GM18498 (cell line): ENCODE results near the gene PSMG1.

Experiments used
- ATAC-seq: cut with Tn5 transposase; IDR thresholded peaks from one replicate; pipeline ENCODE4 v1.9.1; 2021; ENCODE audit warnings: mild to moderate bottlenecking, moderate library complexity; ENCODE audit not compliant: unreplicated experiment

PSMG1 gene

DNA sequence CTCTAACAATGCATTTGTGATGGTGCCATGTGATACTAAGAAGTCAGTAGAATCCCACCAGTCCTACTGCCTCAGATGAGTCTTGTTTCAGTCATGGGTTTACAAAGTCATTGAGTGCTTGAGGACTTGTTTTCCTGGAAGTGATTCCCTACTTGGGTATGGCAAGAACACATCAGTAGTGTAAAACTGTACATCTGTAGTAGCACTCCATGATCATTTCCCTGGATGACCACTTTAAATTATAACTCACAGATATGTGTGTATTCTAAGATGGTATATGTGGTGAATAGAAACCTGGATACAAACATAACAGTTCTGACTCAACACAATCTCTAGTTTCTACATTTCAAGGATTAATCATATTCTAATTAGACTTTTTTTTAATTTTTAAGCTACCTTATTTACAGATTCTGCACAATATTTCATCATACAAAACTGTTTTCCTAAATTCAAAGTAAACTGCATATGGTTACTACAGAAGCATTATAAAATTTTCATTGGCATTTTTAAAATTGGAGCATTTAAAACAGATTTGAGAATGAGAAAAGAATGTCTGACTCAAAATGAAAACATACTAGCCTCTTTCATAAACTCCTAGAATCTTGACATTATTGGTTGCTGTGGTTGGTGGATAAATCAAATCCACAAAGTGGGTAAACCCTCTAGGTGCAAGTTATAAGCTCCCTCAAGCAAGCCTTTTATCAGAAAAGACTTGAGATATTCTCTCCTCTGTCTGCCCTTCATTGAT lies 6.8 kb upstream of the PSMG1 start:
- no peak for ATAC-seq

DNA sequence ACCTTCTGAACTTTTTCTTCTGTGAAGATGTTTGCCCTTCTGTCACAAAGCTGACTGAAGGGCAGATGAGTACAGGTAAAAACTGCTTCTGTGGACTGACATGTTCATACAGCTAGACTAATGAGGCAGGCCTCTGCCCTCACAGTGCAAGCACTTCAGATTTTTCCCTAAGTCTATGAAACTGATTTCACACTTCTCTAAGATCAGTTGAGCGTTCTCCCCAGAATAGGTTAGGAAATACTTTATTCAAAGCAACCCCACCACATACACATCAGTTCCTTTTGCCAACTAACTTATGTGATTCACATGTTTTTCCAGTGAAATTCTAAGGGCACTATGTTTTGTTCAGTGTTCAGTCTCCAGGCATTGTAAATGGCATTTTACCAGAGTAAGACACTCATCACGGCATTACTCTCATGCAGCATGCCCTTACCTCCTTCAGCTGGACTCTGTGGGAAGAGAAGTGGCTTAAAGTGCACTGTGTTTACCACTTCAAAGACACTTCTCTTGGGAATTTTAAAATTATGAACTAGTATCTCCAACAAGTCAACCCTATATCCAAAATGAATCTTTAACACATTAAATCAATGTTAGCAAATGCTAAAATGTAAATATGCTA lies 5.4 kb upstream of the PSMG1 start:
- ATAC-seq, result no peak

DNA sequence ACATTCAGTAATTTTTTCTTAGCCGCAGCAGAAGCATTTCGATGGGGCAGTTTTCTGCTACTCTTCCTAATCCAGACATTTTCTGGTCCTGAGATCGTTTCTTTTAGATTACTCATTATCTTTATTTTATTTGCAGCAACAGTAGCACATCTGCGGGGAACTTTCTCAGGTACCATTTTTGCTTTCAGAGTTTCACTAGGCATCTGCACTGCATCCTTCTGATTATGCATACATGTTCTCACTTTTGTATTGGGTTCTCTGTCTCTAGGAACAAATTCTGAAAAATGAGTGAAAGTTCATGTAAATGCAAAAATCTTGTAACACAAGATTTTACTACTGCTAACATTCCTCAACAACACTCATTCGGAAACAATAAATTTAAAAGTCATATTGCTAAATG lies 3.9 kb upstream of the PSMG1 start:
- ATAC-seq, result no peak

DNA sequence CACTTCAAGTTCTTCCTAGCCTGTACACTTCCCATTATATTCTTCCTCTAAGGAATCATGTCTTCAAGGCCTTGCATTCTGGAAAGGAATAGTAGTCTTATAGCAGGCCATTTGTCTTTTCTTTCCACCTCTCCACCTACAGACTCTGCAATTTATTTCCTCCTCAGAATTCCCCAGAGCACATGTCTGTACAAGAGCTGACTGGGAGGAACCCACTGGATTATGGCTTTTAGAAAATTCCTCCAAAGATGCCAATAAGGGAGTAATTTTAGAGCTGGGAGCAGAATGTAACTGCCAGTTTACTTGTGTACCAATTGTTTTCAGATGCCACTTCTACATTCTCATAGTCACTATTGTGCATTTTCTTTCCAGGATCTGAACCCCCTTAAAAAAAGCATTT lies 3.4 kb upstream of the PSMG1 start:
- no peak for ATAC-seq

DNA sequence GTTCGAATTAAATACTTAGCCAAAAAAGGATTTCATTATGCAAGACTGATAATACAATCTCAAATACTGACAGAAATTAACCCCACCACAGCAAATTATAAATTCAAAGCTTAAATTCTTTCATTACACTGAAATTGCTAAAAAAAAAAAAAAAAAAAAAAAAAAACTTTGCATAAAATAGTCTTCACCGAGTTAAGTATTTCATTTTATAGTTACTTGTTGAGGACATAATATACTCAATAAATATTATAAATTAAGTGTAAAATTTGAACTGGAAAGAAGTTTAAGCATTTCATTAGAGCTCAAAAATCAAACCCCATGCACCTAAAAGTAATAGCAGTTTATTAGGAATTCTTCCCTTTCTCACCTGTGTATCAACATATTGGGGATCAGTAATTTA lies 1.9 kb upstream of the PSMG1 start:
- ATAC-seq, result no peak

DNA sequence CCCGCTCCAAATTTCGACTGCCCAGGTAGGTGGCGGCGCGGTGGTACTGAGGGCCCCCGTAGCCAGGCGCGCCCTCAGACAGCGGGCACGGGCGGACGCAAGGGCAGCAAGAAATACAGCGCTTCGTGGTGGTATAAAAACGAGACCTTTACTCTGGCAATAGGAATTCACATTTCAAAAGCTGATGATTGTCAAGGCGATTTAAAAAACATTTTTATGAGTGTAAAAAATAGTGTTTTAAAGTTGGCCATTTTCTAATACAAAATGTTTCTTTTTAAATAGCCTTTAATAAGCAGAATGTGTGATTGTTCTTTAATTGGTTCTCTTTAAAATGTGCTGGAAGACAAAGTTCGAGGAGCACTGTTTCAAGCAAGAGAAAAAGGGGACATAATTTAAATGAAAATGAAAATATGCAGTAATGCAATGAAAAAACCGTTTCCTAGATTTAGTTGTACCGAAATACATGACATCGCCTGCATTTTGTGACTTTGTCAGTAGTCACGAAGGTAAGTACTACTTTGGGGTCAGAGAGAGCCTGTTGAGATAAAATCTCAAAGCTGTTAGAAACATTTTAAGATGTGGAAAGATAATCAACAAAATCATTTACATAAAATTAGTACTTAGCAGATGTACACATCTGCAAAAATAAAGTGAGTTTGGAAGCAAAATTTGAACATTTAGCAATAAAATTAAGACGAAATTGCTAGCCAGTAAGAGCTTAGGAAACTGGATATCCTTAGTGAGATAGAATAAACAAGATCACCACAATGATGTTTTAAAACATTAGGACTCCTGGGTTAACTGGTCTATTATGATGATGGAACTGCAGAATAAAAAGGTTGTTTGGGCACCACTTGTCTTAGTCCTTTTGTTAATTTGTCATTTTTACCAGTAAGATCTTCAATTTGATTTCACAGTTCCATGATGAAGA lies 1.1 kb upstream of the PSMG1 start:
- no peak for ATAC-seq

DNA sequence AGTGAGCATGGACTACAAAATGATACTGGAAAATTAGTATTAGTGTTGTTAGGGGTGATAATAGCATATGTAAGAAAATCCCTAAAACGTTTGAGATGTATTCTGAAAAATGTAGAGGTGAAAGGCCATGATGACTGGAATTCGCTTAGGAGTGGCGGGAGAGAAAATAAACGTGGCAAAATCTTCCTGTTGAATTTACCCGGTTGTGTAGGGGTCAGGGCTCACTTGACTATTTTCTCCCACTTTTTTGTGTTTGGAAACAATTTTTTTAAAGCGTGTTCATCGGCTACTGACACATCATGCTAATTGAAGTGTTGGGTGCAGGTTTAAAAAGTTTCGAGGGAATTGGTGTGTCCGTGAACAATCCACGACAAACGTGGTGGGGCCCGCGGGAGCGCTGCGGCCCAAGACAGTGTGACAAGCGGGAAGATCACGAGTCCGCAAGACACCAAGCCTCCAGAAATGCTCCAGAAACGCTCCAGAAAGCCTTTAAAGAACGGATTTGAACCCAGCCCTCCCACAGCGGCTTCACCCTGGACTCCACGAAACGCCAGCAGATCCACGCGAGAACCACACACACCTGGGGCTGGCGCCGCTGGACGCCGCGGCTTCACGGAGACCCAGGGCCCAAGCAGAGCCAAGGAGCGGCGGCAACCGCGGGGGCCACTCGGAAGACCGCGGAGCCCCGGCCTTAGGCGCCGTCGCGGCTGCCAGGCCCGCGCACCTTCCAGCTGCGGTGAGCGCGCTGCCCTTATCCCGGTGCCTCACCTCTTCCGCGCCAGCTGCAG lies 573 bp downstream of the PSMG1 start:
- no peak for ATAC-seq

DNA sequence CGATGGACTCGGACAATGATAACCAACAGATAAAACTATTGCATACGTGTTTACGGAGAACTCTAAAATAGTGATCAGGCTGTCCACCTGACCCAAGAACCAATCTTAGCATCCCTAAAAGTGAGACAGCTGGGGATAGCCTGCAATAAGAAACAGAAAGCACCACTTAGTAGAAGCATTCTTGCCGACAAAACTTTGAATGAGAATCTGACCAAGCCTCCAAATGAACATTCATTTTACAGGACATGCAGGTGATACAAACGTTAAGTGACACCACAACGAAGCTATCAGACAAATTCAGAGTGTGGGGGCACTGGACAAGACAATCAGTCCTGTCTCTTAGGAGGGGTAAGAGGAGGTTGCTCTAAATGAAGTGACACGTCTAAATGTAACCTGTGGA lies 1.2 kb downstream of the PSMG1 start:
- no peak for ATAC-seq

DNA sequence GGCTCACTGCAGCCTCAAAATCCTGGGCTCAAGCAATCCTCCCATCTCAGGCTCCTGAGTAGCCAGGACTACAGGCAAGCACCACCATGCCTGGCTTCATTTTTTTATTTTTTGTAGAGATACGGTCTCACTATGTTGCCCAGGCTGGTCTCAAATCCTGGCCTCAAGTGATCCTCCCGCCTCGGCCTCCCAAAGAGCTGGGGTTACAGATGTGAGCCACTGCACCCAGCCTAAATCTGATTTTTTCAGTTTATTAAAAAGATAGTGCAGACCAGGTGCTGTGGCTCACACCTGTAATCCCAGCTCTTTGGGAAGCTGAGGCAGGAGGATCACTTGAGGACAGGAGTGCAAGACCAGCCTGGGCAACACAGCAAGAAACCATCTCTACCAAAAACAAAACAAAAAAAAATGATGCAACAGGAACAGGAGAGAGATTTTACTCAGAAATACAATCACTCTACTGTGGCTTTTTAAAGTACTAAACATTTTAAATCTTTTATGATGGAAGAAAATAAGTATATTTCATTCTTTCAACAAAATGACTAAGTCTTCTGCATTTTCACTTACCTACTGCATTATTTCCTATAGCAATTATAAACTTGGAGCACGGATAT lies 1.9 kb downstream of the PSMG1 start:
- no peak for ATAC-seq

DNA sequence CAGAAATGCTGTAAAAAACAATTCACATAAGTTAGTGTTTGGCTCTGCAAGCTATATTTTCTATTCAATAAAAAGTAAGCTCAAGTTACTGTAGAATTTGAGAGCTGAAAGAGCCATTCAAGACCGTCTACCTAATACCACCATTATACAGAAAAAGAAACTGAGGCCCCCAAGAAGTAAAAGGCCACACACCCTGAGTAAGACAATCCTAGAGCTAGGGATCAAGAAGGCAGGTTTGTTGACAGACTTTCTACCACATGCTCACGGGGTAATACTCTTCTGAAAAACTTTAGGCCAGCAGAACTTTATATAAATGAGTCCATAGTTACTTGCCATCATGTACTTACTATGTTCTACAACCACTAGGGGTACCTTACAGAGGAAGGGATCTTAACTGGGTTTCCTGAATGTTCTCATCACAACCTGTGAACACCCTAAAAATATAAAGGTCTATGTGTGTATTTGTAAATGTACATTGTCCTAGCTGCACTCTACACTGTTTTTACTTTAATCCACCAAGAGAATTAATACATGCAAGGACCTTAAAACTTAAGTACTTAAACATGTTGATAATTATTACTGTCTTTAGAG lies 2.7 kb downstream of the PSMG1 start:
- ATAC-seq, result no peak

DNA sequence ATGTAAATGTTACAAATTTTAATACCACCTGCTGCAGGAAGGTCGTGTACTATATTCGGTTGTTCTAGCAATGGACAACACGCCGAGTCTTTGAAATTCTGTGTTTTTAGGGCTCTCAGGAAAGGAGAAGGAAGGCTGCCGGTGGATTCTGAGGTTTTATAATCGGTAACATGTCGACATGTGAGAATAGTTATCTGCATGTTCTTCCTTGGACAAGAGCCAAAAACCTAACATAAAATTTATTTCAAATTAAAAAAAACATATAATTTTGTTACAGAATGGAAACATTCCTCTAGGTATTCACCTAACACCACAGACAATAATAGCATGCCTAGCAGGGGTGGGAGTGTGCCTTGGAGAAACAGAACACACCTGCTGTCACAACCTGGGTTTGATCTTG lies 4.8 kb downstream of the PSMG1 start:
- no peak for ATAC-seq

DNA sequence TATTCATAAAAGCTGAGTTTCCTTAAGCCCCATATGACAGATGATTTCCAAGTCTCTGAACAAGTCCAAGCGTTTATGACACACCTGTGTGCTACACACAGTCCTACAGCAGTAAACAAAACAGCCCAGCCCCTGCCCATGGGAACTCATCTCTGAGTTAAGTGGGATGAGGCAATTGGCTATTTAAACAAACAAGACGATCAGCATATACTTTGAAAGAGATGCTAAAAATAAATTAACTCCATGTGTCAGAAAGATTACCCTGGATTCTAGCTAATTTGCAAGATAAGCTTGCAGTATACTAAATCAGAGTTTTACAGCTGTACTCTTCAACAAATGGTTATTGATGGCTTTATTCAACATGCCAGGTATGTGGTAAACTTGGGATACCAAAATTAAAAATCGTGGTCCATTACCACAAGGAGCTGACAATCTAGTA lies 7.0 kb downstream of the PSMG1 start:
- ATAC-seq, result no peak

DNA sequence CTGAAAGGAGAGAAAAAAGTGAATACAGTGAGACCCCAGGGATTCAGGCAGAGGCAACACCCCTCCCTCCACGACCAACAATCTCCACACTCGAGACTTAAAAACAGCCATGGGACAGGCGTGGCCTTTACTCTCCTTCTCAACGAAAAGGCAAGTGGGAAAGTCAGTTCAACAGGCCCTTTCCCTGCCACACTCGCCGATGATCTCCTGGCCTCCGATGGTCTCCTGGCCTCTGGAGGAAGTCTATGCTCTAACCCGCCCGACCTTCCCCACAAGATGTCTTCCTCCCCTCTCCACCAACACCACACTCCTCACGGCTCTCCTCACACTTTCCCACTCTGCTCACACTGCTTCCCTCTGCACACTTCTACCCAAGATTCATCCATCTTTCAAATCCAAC lies 7.6 kb downstream of the PSMG1 start:
- no peak for ATAC-seq

DNA sequence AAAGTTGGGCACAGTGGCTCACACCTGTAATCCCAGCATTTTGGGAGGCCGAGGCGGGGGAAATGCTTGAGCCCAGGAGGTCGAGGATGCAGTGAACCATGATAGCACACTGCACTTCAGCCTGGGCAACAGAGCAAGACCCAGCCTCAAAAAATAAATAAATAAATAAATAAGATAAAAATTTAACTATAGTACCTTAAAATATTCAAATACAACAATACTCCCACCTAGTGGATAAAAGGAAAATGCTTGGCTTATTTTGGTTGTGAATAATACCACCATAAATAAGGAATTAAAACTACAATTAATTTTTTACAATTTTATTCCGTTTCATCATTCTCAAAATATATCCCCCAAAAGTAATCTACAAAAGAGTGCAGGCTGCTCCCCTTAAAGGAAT lies 8.1 kb downstream of the PSMG1 start:
- no peak for ATAC-seq

DNA sequence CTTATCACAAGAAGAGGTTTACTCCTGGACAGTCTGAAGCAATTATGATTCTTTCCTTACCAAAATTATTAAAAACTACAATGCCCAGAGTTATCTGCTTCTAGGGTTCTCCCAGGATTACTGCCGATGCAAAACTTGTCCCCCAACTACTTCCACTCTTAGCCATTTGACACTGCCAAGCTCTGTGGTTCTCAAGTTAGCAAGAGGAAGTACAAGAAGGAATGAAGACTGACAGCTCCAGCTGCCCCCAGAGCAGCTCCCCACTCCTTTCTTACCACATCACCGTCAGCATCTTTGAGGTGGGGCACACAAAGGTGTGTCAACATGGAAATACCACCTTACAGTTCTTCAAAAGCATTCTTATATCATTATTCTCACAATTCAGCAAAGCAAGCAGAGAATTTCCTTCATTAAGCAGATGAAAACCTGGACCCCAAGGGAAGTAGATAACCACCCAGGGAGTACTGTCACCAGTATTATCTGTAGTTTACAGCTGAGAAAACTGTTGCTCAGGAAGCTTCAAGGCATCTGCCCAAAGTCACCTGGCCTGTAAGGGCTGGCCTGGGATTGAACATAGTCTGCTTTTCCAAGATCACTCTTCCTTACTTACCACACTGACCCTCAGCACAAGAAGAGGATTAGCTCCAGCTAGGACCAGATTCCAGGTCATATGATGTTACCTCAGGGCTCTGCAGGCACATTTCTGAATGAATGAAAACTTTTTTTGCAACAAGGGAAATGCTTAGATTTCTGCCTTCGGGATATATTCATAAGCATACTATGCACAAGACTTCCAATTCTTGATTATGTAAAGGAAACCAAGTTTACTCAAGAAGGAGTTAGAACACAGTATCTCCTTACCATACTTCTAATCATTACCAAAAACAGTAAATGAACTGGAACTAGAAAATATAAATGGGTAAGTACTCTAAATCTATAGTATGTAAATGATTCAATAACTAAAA lies 9.3 kb downstream of the PSMG1 start:
- no peak for ATAC-seq

DNA sequence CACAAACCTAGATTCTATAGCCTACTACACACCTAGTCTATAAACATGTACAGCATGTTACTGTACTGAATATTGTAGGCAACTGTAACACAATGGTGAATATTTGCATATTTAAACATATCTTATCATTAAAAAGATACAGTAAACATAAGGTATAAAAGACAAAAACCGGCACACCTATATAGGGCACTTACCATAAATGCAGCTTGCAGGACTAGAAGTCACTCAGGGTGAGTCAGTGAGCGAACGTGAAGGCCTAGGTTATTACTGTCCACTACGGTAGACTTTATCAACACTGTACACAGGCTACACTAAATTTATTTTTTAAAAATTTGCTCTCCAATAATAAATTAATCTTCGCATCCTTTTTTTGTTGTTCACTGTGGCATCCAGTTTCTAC lies 13.3 kb downstream of the PSMG1 start:
- ATAC-seq, result no peak

DNA sequence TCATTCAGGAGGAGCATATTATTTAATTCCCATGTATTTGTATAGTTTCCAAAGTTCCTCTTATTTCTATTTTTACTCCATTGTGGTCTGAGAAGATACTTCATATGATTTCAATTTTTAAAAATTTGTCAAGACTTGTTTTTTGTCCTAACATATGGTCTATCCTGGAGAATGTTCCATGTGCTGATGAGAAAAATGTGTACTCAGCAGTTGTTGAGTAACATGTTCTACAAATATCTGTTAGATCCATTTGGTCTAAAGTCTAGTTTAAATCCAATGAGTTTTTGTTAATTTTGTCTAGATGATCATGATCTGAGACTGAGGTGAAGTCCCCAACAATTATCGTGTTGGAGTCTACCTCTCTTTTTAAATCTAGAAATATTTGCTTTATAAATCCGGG lies 14.5 kb downstream of the PSMG1 start:
- ATAC-seq, result no peak

DNA sequence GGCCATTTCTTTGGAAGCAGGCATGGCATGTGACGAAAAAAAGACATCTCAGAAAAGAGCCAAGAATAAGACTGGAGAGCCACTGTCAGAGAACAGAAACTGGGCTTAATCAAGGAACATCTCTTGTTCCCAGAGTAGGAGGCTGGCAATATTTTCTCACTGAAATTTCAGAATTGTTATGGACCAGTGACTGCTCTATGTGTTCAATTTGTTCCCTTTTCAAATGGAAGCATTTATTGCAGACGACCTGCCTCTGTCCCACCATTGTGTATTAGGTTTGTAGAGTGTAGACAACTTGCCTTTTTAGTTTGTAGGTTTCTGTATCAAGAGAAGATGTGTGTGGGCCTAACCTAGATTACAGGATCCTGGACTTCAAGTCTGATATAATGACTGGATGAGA lies 18.7 kb downstream of the PSMG1 start:
- no peak for ATAC-seq

DNA sequence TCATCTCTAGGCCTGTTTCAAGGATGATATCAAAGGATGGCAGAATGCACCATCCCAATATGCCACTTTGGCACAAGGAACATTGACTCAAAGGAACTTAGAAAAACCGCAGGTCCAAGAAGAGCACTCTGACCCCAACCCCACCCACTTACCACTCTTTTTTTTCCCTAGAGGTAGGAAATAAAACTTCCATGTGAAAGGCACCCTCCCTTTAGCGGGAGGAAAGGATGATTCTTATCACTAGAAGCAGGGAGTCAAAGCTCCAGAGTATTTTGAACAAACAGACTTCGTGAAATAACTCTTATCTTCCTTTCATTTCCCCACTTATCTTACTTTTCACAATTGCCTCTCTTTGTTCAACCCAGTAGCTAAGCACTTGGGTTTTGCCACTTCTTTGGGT lies 22.2 kb downstream of the PSMG1 start:
- ATAC-seq, result no peak
